DMS 273 (cell line): Measurements from ENCODE around the gene FKBP6.
A peak's percentile ranks its signal among the peaks of the same experiment; 100 is the strongest.
"Not testable (repeated sequence)": the region's sequence is repeated elsewhere in the genome, so short reads cannot be mapped to it uniquely, and the experiment has no call there.

Experiments used
- DNase-seq: peaks from one replicate; lab custom pipeline; 2025; ENCODE audit not compliant: unreplicated experiment; lab: John Stamatoyannopoulos, UW

FKBP6 gene, protein sequence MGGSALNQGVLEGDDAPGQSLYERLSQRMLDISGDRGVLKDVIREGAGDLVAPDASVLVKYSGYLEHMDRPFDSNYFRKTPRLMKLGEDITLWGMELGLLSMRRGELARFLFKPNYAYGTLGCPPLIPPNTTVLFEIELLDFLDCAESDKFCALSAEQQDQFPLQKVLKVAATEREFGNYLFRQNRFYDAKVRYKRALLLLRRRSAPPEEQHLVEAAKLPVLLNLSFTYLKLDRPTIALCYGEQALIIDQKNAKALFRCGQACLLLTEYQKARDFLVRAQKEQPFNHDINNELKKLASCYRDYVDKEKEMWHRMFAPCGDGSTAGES

DNA sequence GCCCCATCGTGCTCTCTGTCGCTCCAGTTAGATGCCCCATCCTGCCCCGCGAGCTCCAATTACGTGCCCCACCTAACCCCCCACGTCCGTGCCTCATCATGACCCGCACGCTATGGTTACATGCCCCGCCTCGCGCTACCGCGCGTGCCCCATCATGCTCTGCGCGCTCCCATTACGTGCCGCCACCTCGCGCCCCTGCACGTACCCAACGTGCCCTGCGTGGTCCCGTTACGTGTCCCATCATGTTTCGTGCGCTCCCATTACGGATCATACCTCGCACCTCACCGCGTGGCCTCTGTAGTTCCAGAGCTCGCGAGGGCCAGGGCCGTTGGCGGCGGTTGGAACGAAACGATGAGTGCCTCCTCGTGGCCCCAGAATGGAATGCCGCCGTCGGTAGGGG lies at the start of gene FKBP6, which contains the start of gene TRIM50:
Gene FKBP6 (plus strand): TSS at position 240 of the 400 bp plus-strand sequence. CDS start 268 bp downstream, outside the sequence.
Gene TRIM50 (minus strand): TSS at position 161 of the 400 bp plus-strand sequence. CDS start 3,295 bp downstream, outside the sequence.
- not testable (repeated sequence) for DNase-seq

DNA sequence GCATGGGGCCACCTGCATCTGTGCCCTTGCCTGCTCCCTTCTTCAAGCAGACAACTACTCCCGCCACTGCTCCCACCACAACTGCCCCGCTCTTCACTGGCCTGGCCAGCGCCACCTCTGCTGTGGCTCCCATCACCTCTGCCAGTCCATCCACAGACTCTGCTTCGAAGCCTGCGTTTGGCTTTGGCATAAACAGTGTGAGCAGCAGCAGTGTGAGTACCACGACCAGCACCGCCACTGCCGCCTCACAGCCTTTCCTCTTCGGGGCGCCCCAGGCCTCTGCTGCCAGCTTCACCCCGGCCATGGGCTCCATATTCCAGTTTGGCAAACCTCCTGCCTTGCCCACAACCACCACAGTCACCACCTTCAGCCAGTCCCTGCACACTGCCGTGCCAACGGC lies 30.7 kb upstream of the FKBP6 start:
- DNase-seq = not testable (repeated sequence)

DNA sequence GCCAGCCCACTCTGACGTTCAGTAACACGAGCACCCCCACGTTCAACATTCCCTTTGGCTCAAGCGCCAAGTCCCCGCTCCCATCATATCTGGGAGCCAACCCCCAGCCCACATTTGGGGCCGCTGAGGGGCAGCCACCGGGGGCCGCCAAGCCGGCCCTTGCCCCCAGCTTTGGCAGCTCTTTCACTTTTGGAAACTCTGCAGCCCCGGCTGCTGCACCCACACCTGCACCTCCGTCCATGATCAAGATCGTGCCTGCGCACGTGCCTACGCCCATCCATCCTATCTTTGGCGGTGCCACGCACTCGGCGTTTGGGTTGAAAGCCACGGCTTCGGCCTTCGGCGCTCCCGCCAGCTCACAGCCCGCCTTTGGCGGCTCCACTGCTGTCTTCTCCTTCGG lies 30.3 kb upstream of the FKBP6 start:
- DNase-seq = not testable (repeated sequence)

- not testable (repeated sequence) for DNase-seq
These were observed 28.1 kb upstream of the FKBP6 start for GRCh38 chr7:73299812-73300211.

DNA sequence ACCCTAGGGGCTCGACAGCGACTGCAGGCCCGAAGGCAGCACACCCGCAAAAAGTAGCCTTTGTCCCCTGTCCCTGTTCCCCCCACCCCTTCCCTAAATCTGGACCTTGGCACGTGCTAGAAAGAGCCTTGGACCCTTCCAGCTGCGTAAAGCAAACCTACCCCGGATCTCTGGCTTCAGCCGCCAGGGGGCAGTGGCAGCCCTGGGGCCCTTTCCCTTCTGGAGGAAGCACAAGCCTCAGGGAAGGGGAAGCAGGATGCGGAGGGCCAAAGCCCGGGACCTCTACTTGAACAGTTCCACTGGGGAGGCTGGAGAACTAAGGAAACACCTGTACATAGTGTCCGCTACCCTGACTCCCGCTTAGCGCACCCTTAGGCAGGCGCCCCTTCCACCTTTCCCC lies 26.9 kb upstream of the FKBP6 start:
- DNase-seq = not testable (repeated sequence)

DNA sequence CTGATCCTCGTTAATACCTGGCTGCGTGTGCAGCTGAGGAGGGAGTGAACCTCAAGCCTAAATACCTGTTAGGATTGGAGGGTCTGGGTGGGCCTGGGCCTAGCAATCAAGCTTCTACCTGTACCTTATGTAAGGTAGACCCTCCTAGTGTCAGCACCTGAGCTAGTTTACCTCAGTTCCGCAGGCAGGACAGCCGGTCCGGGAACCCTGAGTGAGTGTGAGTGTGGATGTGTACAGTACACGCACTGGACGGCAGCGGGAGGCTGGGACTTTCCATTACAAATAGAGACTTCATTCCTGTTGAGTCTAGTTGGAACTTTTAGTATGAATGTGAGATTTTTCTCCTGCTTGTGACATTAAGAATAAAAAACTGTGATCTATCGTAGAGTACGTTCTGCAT lies 25.1 kb upstream of the FKBP6 start:
- DNase-seq = not testable (repeated sequence)

DNA sequence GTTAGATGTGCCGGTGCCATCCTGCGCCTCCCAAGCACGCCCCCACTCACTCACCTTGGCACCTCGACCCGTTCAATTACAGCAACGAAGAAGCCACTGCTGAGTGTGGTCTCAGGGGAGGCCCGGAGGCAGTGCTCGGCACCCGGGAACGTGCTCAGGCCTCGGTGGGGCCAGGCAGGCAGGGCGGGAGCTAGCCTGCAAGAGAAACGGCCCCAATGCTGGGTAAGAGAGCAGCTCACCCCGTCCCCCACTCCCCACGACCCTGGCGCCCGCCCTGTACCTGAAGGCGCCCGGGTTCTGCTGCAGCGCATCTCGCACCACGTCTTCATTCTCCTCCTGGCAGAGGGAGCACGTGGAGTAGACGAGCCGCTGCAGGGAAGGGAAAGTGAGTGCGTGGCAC lies 24.4 kb upstream of the FKBP6 start:
- DNase-seq = no peak

GRCh38 chr7:73304071-73304470 lies 23.9 kb upstream of the FKBP6 start:
- no peak for DNase-seq

DNA sequence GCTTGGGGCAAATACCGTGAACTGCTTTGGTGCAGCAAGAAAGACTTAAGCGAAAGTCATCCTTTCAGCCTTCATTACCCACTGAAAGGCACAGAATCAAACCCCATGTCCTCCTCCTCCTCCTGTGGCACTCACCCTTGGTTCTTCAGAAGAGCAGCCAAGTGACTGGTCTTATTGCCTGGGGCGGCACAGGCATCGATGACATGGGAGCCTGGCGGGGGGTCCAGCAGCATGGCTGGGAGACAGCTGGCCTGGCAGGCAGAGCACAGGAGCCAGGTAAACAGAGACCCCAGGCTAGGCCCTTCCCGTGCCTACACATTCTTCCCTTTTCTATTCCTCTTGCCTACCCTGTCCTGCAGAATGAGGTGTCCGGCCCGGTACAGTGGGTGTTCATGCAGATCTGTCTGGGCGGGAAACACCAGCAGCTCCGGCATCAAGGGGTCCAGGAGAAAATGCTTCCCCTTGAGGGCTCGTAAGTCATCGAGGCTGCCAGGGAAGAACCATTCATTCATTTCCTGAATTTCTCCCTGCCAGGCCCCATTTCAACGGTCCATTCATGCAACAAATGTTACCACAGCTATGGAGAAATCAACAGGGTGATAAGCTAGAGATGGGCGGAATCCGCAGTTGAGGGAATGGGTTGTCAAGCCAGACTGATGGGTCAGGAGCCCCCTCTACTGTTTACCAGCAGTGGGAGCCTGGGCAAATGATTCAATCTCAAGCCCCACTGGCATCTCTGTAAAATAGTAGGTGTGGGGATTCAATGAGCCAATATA lies 23.2 kb upstream of the FKBP6 start:
- not testable (repeated sequence) for DNase-seq

DNA sequence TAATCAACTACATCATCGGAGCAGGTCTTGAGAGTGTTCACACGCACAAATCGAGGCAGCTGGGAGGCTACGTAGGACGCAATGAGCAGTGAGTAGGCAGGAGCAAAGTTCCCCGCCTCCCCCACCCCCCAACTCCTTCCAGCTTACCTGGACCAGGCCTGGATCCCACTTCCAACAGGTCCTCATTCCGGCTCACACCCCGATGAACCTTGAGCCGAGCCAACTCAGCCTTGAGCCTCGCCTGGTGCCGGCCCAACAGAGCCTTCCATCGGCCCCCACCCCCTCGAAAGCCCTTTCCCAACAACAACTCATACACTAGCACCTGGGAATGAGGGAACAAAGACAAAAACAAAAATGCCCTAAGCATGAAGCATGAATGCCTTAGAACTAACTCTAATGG lies 20.5 kb upstream of the FKBP6 start:
- no peak for DNase-seq

DNA sequence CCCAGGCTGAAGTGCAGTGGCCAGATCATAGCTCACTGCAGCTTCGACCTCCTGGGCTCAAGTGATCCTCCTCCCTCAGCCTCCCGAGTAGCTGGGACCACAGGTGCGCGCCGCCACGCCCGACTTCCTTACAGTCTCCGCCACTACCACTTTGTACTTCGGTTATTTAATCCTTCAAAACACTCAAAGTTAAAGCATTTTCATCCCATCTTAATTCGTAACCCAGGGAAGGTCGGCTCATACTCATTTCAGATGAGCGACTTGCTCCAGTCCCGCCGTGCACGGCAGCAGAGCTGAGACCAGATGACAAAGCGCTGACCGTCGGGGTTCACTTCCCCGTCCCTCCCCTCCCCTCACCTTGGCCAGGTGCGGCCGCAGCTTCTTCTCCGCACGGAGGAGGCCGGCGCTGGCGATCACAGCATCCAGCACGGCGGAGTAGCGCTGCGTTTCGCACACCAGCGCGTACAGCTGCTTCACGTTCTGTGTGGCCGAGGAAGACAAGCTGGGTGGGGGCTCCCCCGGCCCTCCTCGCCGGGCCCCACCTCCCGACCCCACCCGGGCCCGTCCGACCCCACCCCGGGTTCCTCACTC lies 19.8 kb upstream of the FKBP6 start:
- DNase-seq = peak; percentile 66

- peak; percentile 92 for DNase-seq
These were observed 19.2 kb upstream of the FKBP6 start, which contains the start of gene NSUN5 for GRCh38 chr7:73308665-73309214. Gene NSUN5, minus strand, starts transcription at chr7:73308826. Its CDS starts 36 bp downstream, at chr7:73308790.

DNA sequence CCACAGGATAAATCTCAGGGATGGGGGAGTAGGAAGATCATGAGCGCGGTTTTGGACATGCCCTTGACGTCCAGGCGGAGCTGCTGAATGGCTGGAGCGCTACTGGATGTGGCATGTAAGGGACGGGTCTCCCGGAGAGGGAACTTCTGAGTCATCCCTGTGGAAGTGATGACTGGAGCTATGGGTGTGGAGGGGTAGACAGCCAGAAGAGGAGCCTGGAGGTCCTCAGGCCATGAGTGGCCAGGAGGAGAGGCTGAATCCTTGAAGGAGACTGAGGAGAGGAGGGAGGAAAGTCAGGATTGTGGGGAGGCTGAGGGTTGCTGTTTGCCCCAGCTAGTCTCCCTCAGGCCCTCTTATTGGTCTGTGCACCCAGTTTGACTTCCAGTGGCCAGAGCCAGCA lies 16.5 kb upstream of the FKBP6 start:
- DNase-seq = not testable (repeated sequence)

- no peak for DNase-seq
These were observed 15.0 kb upstream of the FKBP6 start for GRCh38 chr7:73312831-73313520.

DNA sequence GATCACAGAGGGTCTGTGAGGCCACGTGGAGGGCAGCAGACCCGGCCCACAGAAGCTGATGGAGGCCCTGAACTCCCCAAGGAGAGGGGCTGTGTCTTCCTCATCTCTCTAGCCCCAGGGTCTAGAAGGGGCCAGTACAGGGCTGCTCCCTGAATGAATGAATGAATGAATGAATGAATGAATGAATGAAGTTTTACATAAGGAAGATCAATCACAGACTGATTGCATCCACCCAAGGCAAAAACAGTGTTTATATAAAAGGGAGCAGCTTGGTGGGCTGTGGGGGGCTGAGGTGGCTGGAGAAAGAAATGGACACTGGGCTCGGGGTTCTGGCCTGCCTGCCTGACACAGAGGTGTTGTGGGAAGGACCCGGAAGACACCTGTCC lies 14.4 kb upstream of the FKBP6 start:
- DNase-seq = no peak

- no peak for DNase-seq
These were observed 13.7 kb upstream of the FKBP6 start for GRCh38 chr7:73314271-73314670.

DNA sequence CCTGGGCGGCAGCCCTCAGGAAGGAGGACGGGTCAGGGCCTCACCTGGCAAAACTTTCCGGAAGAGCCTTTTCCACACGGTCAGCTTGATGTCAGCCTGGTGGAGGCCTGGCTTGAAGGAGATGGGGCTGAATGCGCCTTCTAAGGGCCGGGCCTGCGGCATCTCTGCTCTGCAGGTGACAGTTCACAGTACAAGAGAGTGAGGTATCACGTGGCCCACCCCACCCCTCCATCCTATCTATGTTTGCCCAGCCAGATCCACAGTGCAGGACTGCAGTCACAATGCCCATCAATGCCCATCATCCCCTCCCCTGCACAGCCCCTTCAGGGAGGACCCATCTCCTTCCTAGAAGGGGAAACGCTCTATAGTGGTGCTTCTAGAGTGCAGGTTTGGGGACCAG lies 11.4 kb upstream of the FKBP6 start:
- no peak for DNase-seq

- DNase-seq = not testable (repeated sequence)
These were observed 9.2 kb upstream of the FKBP6 start for GRCh38 chr7:73318656-73319204.

- DNase-seq = not testable (repeated sequence)
These were observed 8.4 kb upstream of the FKBP6 start for GRCh38 chr7:73319541-73319940.

GRCh38 chr7:73320009-73320408 lies 8.0 kb upstream of the FKBP6 start:
- peak; percentile 50 for DNase-seq
